ENCODE data around the gene GABRG3.
"Not testable (repeated sequence)": the region's sequence is repeated elsewhere in the genome, so short reads cannot be mapped to it uniquely, and the experiment has no call there.

Gene GABRG3

GRCh38 chr15:26968806-26969205 lies 2.2 kb upstream of the GABRG3 start:
- no peaks in the 10 kb centered on the region for H3K36me3 Mint-ChIP-seq (ENCODE audit: low read depth)
- no peak overlapping the region for H3K4me3 Mint-ChIP-seq
- H3K4me1 Mint-ChIP-seq (ENCODE audit: low read depth), result no peaks in the 10 kb centered on the region
- no peaks in the 10 kb centered on the region for H3K9me3 Mint-ChIP-seq
- H3K27ac Mint-ChIP-seq, result no peak overlapping the region
- H3K27me3 Mint-ChIP-seq (ENCODE audit: low read depth), result peaks cover 17% of the 10 kb centered on the region

- no peak overlapping the region for H3K4me3 Mint-ChIP-seq
- H3K27me3 Mint-ChIP-seq (ENCODE audit: low read depth), result peaks cover 17% of the 10 kb centered on the region
- H3K27ac Mint-ChIP-seq, result no peak overlapping the region
- no peaks in the 10 kb centered on the region for H3K4me1 Mint-ChIP-seq (ENCODE audit: low read depth)
- no peaks in the 10 kb centered on the region for H3K36me3 Mint-ChIP-seq (ENCODE audit: low read depth)
- no peaks in the 10 kb centered on the region for H3K9me3 Mint-ChIP-seq
Observed at GRCh38 chr15:26971271-26972018, 464 bp downstream of the GABRG3 start.

- no peaks in the 10 kb centered on the region for H3K9me3 Mint-ChIP-seq
- no peaks in the 10 kb centered on the region for H3K36me3 Mint-ChIP-seq (ENCODE audit: low read depth)
- peaks cover 17% of the 10 kb centered on the region for H3K27me3 Mint-ChIP-seq (ENCODE audit: low read depth)
- no peak overlapping the region for H3K27ac Mint-ChIP-seq
- H3K4me1 Mint-ChIP-seq (ENCODE audit: low read depth), result no peaks in the 10 kb centered on the region
- no peak overlapping the region for H3K4me3 Mint-ChIP-seq
Observed at GRCh38 chr15:26972636-26973035, 1.7 kb downstream of the GABRG3 start.

DNA sequence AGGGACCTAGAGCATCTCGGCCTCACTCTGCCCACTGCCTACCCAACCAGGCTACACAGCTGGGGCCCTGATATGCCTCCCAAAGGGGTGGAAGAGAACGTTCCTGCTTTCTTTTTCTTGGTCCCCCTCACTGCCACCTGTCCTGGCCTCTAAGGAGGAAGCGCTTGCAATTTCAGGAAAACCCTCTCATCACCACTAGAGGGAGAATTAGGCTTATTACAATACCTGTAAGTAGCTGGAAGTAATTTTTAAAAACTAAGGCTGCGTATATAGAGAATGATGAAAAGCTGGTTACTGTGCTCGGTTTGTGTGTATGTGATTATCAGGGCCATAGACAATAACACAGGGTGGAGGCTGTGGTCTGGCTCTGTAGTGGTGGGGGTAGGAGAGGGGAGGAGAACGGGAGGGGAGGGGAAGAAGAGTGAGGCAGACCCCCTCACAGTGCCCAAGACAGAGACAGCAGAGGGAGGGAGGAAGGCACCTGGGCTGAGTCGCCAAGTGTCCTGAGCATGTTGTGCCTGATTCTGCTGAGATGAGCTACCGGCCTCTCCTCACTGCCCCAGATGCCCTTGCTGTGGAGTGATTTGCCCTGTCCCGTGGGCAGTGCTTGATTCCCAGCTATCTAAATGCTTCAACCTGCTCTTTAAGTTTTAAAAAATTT lies 3.3 kb downstream of the GABRG3 start:
- H3K27ac Mint-ChIP-seq, result no peak overlapping the region

GRCh38 chr15:26981492-26981891 lies 10.5 kb downstream of the GABRG3 start:
- no peaks in the 10 kb centered on the region for H3K4me1 Mint-ChIP-seq (ENCODE audit: low read depth)
- H3K9me3 Mint-ChIP-seq, result no peaks in the 10 kb centered on the region
- no peaks in the 10 kb centered on the region for H3K36me3 Mint-ChIP-seq (ENCODE audit: low read depth)
- H3K4me3 Mint-ChIP-seq, result no peak overlapping the region
- no peak overlapping the region for H3K27ac Mint-ChIP-seq
- H3K27me3 Mint-ChIP-seq (ENCODE audit: low read depth), result no peaks in the 10 kb centered on the region

More for the DNA sequence above, 3.3 kb downstream of the GABRG3 start:
- H3K4me3 Mint-ChIP-seq, result no peak overlapping the region
- peaks cover 17% of the 10 kb centered on the region for H3K27me3 Mint-ChIP-seq (ENCODE audit: low read depth)
- H3K9me3 Mint-ChIP-seq, result no peaks in the 10 kb centered on the region
- no peaks in the 10 kb centered on the region for H3K36me3 Mint-ChIP-seq (ENCODE audit: low read depth)
- no peaks in the 10 kb centered on the region for H3K4me1 Mint-ChIP-seq (ENCODE audit: low read depth)

DNA sequence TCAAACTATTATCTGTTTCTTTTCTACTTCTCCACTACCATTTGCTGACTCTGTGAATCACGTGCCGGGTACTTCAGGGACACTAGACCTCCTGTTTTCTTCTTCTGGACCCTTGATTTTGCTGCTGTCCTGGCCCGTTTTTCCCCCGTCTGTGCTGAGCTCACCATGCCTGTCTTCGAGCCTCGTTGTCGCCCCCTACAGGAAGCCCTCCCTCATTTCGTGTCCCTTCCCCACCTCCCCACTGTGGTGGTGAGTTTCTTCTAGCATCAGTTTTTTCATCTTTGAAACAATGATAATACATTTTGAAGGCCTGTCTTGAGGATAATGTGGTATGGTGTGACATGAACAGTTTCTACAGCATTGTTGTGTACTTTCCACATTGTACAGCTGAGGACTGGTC lies 12.8 kb downstream of the GABRG3 start:
- Mint-ChIP-seq H3K4me1 (ENCODE audit: low read depth) (no peaks in the 10 kb centered on the region), H3K27ac (no peak overlapping the region), H3K27me3 (ENCODE audit: low read depth) (no peaks in the 10 kb centered on the region), H3K4me3 (no peak overlapping the region), H3K9me3 (no peaks in the 10 kb centered on the region), H3K36me3 (ENCODE audit: low read depth) (no peaks in the 10 kb centered on the region)

DNA sequence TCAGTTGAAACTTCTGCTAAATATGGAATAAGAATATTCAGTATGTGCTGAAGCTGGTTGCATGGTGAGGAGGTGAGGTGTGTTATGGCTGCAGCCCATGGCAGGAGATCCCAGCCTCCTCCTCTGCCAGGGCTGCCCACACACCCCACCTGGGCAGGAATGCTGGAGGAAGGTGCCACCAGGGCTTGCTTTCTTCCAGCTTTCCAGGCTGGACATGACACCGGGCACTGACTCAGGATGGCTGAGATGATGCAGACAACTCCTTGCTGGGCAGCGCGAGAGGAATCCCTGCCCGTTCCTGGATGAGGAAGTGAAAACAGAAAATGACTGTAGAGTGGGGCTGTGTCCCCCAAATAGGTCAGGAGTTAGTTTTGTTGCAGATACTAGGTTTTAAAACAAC lies 14.1 kb downstream of the GABRG3 start:
- Mint-ChIP-seq H3K27ac (no peak overlapping the region), H3K4me1 (ENCODE audit: low read depth) (no peaks in the 10 kb centered on the region), H3K36me3 (ENCODE audit: low read depth) (no peaks in the 10 kb centered on the region), H3K4me3 (no peak overlapping the region), H3K27me3 (ENCODE audit: low read depth) (no peaks in the 10 kb centered on the region), H3K9me3 (no peaks in the 10 kb centered on the region)

- no peaks in the 10 kb centered on the region for H3K4me1 Mint-ChIP-seq (ENCODE audit: low read depth)
- no peaks in the 10 kb centered on the region for H3K27me3 Mint-ChIP-seq (ENCODE audit: low read depth)
- H3K27ac Mint-ChIP-seq, result no peak overlapping the region
- H3K9me3 Mint-ChIP-seq, result peaks cover 10% of the 10 kb centered on the region
- H3K36me3 Mint-ChIP-seq (ENCODE audit: low read depth), result no peaks in the 10 kb centered on the region
- H3K4me3 Mint-ChIP-seq, result no peak overlapping the region
Observed at GRCh38 chr15:26996250-26996649, 25.3 kb downstream of the GABRG3 start.

DNA sequence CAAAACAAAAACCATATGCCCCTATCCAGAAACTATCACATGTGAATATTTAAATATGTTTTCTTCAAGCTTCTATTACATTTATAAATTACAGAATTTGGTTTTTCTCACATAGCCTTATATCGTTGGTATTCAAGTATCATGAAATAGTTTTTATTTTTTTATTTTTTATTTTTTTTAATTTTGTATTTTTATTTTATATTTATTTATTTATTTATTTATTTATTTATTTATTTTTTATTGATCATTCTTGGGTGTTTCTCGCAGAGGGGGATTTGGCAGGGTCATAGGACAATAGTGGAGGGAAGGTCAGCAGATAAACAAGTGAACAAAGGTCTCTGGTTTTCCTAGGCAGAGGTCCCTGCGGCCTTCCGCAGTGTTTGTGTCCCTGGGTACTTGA lies 32.0 kb downstream of the GABRG3 start:
- not testable (repeated sequence) for H3K4me3 Mint-ChIP-seq; H3K27ac Mint-ChIP-seq; H3K36me3 Mint-ChIP-seq (ENCODE audit: low read depth); H3K27me3 Mint-ChIP-seq (ENCODE audit: low read depth); H3K4me1 Mint-ChIP-seq (ENCODE audit: low read depth)
- H3K9me3 Mint-ChIP-seq, result peaks cover 20% of the 10 kb centered on the region

- peaks cover 20% of the 10 kb centered on the region for H3K9me3 Mint-ChIP-seq
- H3K4me3 Mint-ChIP-seq; H3K27me3 Mint-ChIP-seq (ENCODE audit: low read depth); H3K36me3 Mint-ChIP-seq (ENCODE audit: low read depth); H3K27ac Mint-ChIP-seq; H3K4me1 Mint-ChIP-seq (ENCODE audit: low read depth): not testable (repeated sequence)
Observed at GRCh38 chr15:27004226-27004625, 33.2 kb downstream of the GABRG3 start.

- Mint-ChIP-seq H3K9me3 (no peaks in the 10 kb centered on the region), H3K27ac (no peak overlapping the region), H3K36me3 (ENCODE audit: low read depth) (no peaks in the 10 kb centered on the region), H3K4me1 (ENCODE audit: low read depth) (no peaks in the 10 kb centered on the region), H3K4me3 (no peak overlapping the region), H3K27me3 (ENCODE audit: low read depth) (no peaks in the 10 kb centered on the region)
Observed at GRCh38 chr15:27017168-27017809, 46.3 kb downstream of the GABRG3 start.

DNA sequence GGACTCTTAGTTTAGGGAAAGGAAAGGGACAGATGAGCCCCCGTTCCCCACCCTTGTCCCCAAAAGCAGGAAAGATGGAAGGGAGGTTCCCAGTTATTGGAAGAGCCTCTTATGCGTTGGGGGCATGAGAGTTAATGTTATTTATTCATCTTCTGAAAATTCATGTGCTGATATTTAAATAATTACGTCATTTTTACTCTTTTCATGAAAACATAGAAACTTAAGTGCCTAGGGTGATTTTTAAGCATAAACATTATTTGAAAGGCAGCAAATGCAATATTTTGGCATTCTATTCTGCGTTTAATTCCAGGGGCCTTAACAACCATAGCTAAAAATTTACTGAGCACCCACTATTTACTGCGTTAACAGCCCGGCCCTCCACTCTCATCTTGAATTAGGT lies 48.7 kb downstream of the GABRG3 start:
- Mint-ChIP-seq H3K27me3 (ENCODE audit: low read depth) (no peaks in the 10 kb centered on the region), H3K27ac (no peak overlapping the region), H3K36me3 (ENCODE audit: low read depth) (no peaks in the 10 kb centered on the region), H3K4me1 (ENCODE audit: low read depth) (no peaks in the 10 kb centered on the region), H3K9me3 (no peaks in the 10 kb centered on the region), H3K4me3 (no peak overlapping the region)

DNA sequence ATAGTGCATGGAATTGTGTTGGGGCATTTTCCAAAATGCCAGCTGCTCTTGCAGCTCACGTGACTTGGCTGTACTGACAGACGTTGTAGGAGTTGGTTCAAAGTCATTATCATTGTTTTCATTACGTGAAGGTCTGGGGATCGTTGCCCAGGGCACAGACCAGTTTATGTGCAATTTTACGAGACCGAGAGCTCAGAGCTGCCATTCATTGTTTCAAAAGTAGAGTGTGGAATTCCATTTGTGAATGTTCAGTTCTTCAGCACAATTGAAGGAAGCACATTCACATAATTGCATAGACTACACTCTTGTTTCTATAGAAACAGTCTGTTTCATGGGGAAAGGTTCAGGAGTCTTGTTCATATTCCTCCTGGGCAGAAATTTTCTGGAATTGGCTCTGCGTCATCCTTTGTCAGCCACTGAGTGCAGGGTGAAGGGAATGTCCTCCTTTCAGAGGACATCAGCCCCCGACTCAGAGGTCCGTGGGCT lies 54.5 kb downstream of the GABRG3 start:
- H3K27ac Mint-ChIP-seq, result no peak overlapping the region
- no peaks in the 10 kb centered on the region for H3K27me3 Mint-ChIP-seq (ENCODE audit: low read depth)
- no peak overlapping the region for H3K4me3 Mint-ChIP-seq
- H3K4me1 Mint-ChIP-seq (ENCODE audit: low read depth), result no peaks in the 10 kb centered on the region
- H3K9me3 Mint-ChIP-seq, result no peaks in the 10 kb centered on the region
- no peaks in the 10 kb centered on the region for H3K36me3 Mint-ChIP-seq (ENCODE audit: low read depth)

DNA sequence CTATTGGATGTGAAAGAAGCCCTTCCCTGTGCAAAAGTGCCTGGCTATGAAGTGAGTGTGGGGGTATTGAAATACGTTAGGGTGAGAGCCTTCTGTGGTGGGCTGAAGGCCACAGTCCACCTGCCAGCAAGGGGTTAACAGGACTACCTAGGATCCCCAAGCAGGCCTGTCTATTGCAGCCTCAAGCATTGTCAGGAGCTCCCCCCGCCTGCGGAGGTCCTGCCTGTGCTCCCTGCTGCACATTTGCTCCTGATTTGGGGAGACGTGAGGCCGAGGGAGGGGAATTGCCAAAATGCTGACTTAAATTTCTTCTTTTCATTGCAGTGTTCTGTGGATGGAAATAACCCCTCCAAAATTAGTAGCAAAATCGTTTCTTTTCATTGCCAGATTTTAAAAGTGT lies 56.2 kb downstream of the GABRG3 start:
- Mint-ChIP-seq H3K4me3 (no peak overlapping the region), H3K27me3 (ENCODE audit: low read depth) (no peaks in the 10 kb centered on the region), H3K27ac (no peak overlapping the region), H3K9me3 (no peaks in the 10 kb centered on the region), H3K36me3 (ENCODE audit: low read depth) (no peaks in the 10 kb centered on the region), H3K4me1 (ENCODE audit: low read depth) (no peaks in the 10 kb centered on the region)

- H3K27ac Mint-ChIP-seq, result no peak overlapping the region
- no peaks in the 10 kb centered on the region for H3K36me3 Mint-ChIP-seq (ENCODE audit: low read depth)
- no peaks in the 10 kb centered on the region for H3K4me1 Mint-ChIP-seq (ENCODE audit: low read depth)
- H3K27me3 Mint-ChIP-seq (ENCODE audit: low read depth), result no peaks in the 10 kb centered on the region
- no peak overlapping the region for H3K4me3 Mint-ChIP-seq
- H3K9me3 Mint-ChIP-seq, result no peaks in the 10 kb centered on the region
Observed at GRCh38 chr15:27028858-27029477, 58.0 kb downstream of the GABRG3 start.
